HepG2 (cell line): ENCODE results near the gene ST14. TPM values are rescaled to one million over a fixed set of nuclear protein-coding genes. Genes with fewer than 3 reads are reported as not detected.

Experiments
- AKAP8 ChIP-seq: sonication (generic); formaldehyde crosslinking; IDR thresholded peaks from 2 replicates; pipeline ENCODE4 v1.5.1; 2020; ENCODE audit warnings: mild to moderate bottlenecking, missing genetic modification reagents
- ATF1 ChIP-seq: IDR thresholded peaks from 2 replicates; pipeline ENCODE4 v1.6.1; 2016; ENCODE audit warnings: mild to moderate bottlenecking, control low read depth
- CBX1 ChIP-seq: IDR thresholded peaks from one replicate; pipeline ENCODE4 v1.6.1; 2016; ENCODE audit warnings: antibody characterized with exemption, low read depth
- CHCHD3 ChIP-seq: sonication (generic); formaldehyde crosslinking; IDR thresholded peaks from 2 replicates; pipeline ENCODE4 v1.8.0; 2022; ENCODE audit warnings: mild to moderate bottlenecking, missing genetic modification reagents, moderate library complexity
- GATAD1 ChIP-seq: IDR thresholded peaks from 2 replicates; pipeline ENCODE4 v1.6.1; 2016; ENCODE audit warnings: missing genetic modification reagents, missing compliant biosample characterization
- GTF3A ChIP-seq: sonication (generic); formaldehyde crosslinking; conservative IDR thresholded peaks from 2 replicates; pipeline ENCODE4 v1.4.0; 2020; ENCODE audit warnings: mild to moderate bottlenecking, missing genetic modification reagents
- KLF13 ChIP-seq: sonication (generic); formaldehyde crosslinking; IDR thresholded peaks from 2 replicates; pipeline ENCODE4 v1.4.0; 2020; ENCODE audit warnings: mild to moderate bottlenecking, missing genetic modification reagents
- NR2F2 ChIP-seq: IDR thresholded peaks from 2 replicates; pipeline ENCODE4 v1.6.1; 2012; ENCODE audit warnings: low read depth, inconsistent platforms, borderline replicate concordance
- RFX1 ChIP-seq: fragments of 450-650 bp; IDR thresholded peaks from 2 replicates; pipeline ENCODE4 v1.6.1; 2017
- RXRA ChIP-seq: sonication (generic); formaldehyde crosslinking; IDR thresholded peaks from 2 replicates; pipeline ENCODE4 v1.5.1; 2020; ENCODE audit warnings: missing genetic modification reagents
- SRSF4 ChIP-seq: fragments of 200-400 bp; formaldehyde crosslinking; IDR thresholded peaks from one replicate; pipeline ENCODE4 v1.6.1; 2018; ENCODE audit warnings: mild to moderate bottlenecking, low read depth, low read length, moderate library complexity; ENCODE audit not compliant: poor library complexity, severe bottlenecking
- TEAD3 ChIP-seq: optimal IDR thresholded peaks from 2 replicates; pipeline ENCODE3; 2016; ENCODE audit warnings: borderline replicate concordance
- TRIM24 ChIP-seq: sonication (generic); formaldehyde crosslinking; IDR thresholded peaks from 2 replicates; pipeline ENCODE4 v1.8.0; 2022; ENCODE audit warnings: mild to moderate bottlenecking, missing genetic modification reagents
- YEATS2 ChIP-seq: sonication (generic); formaldehyde crosslinking; IDR thresholded peaks from 2 replicates; pipeline ENCODE4 v1.4.0; 2020; ENCODE audit warnings: missing genetic modification reagents, borderline replicate concordance
- ZBTB21 ChIP-seq: sonication (generic); formaldehyde crosslinking; IDR thresholded peaks from 2 replicates; pipeline ENCODE4 v1.4.0; 2020; ENCODE audit warnings: missing genetic modification reagents
- ZFAT ChIP-seq: sonication (generic); formaldehyde crosslinking; conservative IDR thresholded peaks from 2 replicates; pipeline ENCODE4 v1.8.1; 2023; ENCODE audit warnings: missing genetic modification reagents, inconsistent platforms
- ZNF160 ChIP-seq: sonication (generic); formaldehyde crosslinking; IDR thresholded peaks from 2 replicates; pipeline ENCODE4 v1.8.0; 2022; ENCODE audit warnings: mild to moderate bottlenecking, inconsistent platforms, missing genetic modification reagents
- ZNF333 ChIP-seq: sonication (generic); formaldehyde crosslinking; IDR thresholded peaks from 2 replicates; pipeline ENCODE4 v1.4.0; 2020; ENCODE audit warnings: mild to moderate bottlenecking, missing genetic modification reagents, borderline replicate concordance
- ZNF33B ChIP-seq: sonication (generic); formaldehyde crosslinking; IDR thresholded peaks from 2 replicates; pipeline ENCODE4 v1.5.1; 2020; ENCODE audit warnings: mild to moderate bottlenecking, missing genetic modification reagents
- ZNF44 ChIP-seq: sonication (generic); formaldehyde crosslinking; IDR thresholded peaks from 2 replicates; pipeline ENCODE4 v1.5.1; 2020; ENCODE audit warnings: mild to moderate bottlenecking, missing genetic modification reagents
- ZNF512 ChIP-seq: sonication (generic); formaldehyde crosslinking; IDR thresholded peaks from 2 replicates; pipeline ENCODE4 v1.4.0; 2020; ENCODE audit warnings: mild to moderate bottlenecking, missing genetic modification reagents
- ZNF737 ChIP-seq: sonication (generic); formaldehyde crosslinking; IDR thresholded peaks from 2 replicates; pipeline ENCODE4 v1.5.0; 2020; ENCODE audit warnings: missing genetic modification reagents, mild to moderate bottlenecking, borderline replicate concordance
- ZNF747 ChIP-seq: sonication (generic); formaldehyde crosslinking; IDR thresholded peaks from 2 replicates; pipeline ENCODE4 v1.8.1; 2023; ENCODE audit warnings: missing genetic modification reagents, mild to moderate bottlenecking, borderline replicate concordance
- polyA plus RNA-seq, 8 experiments: library from polyadenylated mRNA; depleted of rRNA in 3 of 8; stranded (reverse) in 7 of 8; unstranded in 1 of 8; fragments of >200 nt; fragmentation: Illumina TruSeq in 4 of 8; extraction: Trizol in 4 of 8; gene quantifications; 2 replicates each; pipeline versions ENCODE4 v1.2.1 to v1.2.3, GENCODE V29; 2011 to 2016; ENCODE audit warnings: low read depth in 4 of 8, missing spikeins in 1 of 8, mixed read lengths in 1 of 8; ENCODE audit not compliant: insufficient read depth in 1 of 8
- total RNA-seq, 5 experiments: library from RNA; depleted of rRNA; stranded (reverse); fragments of >200 nt; fragmentation: Illumina TruSeq; extraction: Trizol; gene quantifications; 2 replicates each; pipeline ENCODE4 v1.2.3, GENCODE V29; 2016; ENCODE audit warnings: low read depth in 1 of 5
- TF ChIP-seq, protein P1 (sequence below): sonication (generic); formaldehyde crosslinking; IDR thresholded peaks from 2 replicates; pipeline ENCODE4 v1.9.0; 2021; ENCODE audit warnings: mild to moderate bottlenecking, missing genetic modification reagents
- TF ChIP-seq, protein P2 (sequence below): sonication (generic); formaldehyde crosslinking; IDR thresholded peaks from 2 replicates; pipeline ENCODE4 v1.4.0; 2020; ENCODE audit warnings: missing genetic modification reagents
- TF ChIP-seq, protein P3 (sequence below): IDR thresholded peaks from 2 replicates; pipeline ENCODE4 v1.6.1; 2016; ENCODE audit warnings: mild to moderate bottlenecking, missing biosample characterization, missing genetic modification reagents

ST14 gene
- total and polyA plus RNA-seq, 2 of the 13 experiments (the other 11 are each of a cell fraction or from before 2014, with no cell fraction given): 0.88 to 1.4 TPM

GRCh38 chr11:130144861-130145281 is 14.7 kb upstream of the ST14 start (continued):
- TF ChIP-seq ZNF512 (no peak), GTF3A (no peak), ZNF737 (no peak), ZNF44 (no peak), AKAP8 (CRISPR knock-in tag) (no peak), SRSF4 (no peak), RXRA (CRISPR knock-in tag) (no peak), ZNF160 (no peak), CHCHD3 (CRISPR knock-in tag) (no peak), ZNF747 (CRISPR knock-in tag) (no peak), NR2F2 (no peak), GATAD1 (CRISPR knock-in tag) (no peak), ATF1 (CRISPR knock-in tag) (no peak), KLF13 (CRISPR knock-in tag) (no peak), ZBTB21 (CRISPR knock-in tag) (no peak), TEAD3 (CRISPR knock-in tag) (peak; percentile 7), CBX1 (no peak), RFX1 (peak; percentile 76), ZNF333 (no peak), ZFAT (no peak), YEATS2 (0 out of 2 replicates have a peak, but pooled peaks have one; percentile 15), ZNF33B (CRISPR knock-in tag) (no peak), TRIM24 (no peak)
- TF ChIP-seq, protein P1, sequence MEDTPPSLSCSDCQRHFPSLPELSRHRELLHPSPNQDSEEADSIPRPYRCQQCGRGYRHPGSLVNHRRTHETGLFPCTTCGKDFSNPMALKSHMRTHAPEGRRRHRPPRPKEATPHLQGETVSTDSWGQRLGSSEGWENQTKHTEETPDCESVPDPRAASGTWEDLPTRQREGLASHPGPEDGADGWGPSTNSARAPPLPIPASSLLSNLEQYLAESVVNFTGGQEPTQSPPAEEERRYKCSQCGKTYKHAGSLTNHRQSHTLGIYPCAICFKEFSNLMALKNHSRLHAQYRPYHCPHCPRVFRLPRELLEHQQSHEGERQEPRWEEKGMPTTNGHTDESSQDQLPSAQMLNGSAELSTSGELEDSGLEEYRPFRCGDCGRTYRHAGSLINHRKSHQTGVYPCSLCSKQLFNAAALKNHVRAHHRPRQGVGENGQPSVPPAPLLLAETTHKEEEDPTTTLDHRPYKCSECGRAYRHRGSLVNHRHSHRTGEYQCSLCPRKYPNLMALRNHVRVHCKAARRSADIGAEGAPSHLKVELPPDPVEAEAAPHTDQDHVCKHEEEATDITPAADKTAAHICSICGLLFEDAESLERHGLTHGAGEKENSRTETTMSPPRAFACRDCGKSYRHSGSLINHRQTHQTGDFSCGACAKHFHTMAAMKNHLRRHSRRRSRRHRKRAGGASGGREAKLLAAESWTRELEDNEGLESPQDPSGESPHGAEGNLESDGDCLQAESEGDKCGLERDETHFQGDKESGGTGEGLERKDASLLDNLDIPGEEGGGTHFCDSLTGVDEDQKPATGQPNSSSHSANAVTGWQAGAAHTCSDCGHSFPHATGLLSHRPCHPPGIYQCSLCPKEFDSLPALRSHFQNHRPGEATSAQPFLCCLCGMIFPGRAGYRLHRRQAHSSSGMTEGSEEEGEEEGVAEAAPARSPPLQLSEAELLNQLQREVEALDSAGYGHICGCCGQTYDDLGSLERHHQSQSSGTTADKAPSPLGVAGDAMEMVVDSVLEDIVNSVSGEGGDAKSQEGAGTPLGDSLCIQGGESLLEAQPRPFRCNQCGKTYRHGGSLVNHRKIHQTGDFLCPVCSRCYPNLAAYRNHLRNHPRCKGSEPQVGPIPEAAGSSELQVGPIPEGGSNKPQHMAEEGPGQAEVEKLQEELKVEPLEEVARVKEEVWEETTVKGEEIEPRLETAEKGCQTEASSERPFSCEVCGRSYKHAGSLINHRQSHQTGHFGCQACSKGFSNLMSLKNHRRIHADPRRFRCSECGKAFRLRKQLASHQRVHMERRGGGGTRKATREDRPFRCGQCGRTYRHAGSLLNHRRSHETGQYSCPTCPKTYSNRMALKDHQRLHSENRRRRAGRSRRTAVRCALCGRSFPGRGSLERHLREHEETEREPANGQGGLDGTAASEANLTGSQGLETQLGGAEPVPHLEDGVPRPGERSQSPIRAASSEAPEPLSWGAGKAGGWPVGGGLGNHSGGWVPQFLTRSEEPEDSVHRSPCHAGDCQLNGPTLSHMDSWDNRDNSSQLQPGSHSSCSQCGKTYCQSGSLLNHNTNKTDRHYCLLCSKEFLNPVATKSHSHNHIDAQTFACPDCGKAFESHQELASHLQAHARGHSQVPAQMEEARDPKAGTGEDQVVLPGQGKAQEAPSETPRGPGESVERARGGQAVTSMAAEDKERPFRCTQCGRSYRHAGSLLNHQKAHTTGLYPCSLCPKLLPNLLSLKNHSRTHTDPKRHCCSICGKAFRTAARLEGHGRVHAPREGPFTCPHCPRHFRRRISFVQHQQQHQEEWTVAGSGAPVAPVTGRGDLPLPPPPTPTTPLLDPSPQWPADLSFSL (CRISPR knock-in tag): no peak
- TF ChIP-seq, protein P2, sequence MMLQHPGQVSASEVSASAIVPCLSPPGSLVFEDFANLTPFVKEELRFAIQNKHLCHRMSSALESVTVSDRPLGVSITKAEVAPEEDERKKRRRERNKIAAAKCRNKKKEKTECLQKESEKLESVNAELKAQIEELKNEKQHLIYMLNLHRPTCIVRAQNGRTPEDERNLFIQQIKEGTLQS: no peak
- TF ChIP-seq, protein P3, sequence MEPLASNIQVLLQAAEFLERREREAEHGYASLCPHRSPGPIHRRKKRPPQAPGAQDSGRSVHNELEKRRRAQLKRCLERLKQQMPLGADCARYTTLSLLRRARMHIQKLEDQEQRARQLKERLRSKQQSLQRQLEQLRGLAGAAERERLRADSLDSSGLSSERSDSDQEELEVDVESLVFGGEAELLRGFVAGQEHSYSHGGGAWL (CRISPR knock-in tag): no peak
